A673 (cell line): ENCODE data around the gene PDE6C.

Experiments
- EZH2 ChIP-seq: fragments of 200-600 bp; sonication (generic); IDR thresholded peaks from 2 replicates; pipeline ENCODE4 v1.6.1; 2017; ENCODE audit warnings: borderline replicate concordance, low read depth, mild to moderate bottlenecking, mixed read lengths, antibody characterized with exemption, low read length; ENCODE audit not compliant: poor library complexity, severe bottlenecking
- TF ChIP-seq, protein P1 (sequence below): fragments of 300-800, 200-600 bp; sonication (generic); conservative IDR thresholded peaks from 2 replicates; pipeline ENCODE4 v1.5.1; 2017; ENCODE audit warnings: low read depth, mild to moderate bottlenecking, antibody characterized with exemption, low read length, moderate library complexity, mixed read lengths

DNA sequence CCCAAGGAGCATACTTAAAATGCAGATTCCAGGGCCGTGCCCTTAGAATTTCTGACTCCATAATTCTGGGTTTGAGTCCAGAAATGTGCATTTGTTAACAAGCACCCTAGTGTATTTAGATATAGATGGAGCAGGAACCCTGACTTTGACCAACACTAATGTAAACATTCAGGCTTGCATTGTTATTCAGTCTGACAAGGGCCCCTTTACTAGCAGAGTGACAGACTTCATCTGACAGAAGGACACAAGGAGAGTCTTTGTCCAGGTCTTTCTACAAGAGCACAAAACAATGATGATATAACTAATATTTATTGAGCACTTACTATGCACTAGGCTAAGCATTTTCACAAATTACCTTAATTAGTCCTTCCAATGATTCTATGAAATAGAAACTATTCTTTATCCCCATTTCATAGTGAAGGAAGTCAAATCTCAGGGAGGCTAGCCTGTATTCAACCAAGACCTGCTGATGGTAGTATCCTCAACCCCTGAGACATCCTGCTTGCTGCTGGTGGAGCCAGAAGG is 15.2 kb upstream of the PDE6C start:
- TF ChIP-seq, protein P1, sequence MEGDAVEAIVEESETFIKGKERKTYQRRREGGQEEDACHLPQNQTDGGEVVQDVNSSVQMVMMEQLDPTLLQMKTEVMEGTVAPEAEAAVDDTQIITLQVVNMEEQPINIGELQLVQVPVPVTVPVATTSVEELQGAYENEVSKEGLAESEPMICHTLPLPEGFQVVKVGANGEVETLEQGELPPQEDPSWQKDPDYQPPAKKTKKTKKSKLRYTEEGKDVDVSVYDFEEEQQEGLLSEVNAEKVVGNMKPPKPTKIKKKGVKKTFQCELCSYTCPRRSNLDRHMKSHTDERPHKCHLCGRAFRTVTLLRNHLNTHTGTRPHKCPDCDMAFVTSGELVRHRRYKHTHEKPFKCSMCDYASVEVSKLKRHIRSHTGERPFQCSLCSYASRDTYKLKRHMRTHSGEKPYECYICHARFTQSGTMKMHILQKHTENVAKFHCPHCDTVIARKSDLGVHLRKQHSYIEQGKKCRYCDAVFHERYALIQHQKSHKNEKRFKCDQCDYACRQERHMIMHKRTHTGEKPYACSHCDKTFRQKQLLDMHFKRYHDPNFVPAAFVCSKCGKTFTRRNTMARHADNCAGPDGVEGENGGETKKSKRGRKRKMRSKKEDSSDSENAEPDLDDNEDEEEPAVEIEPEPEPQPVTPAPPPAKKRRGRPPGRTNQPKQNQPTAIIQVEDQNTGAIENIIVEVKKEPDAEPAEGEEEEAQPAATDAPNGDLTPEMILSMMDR, result no peak
- TF ChIP-seq EZH2, result no peak
